PC-9 (cell line): ENCODE measurements around the gene CYP4Z1. TPM values are rescaled to one million over a fixed set of nuclear protein-coding genes. Genes with fewer than 3 reads are reported as not detected.
"Not testable (repeated sequence)": the region's sequence is repeated elsewhere in the genome, so short reads cannot be mapped to it uniquely, and the experiment has no call there.

Source experiments
- BruUV-seq: library from RNA; stranded (reverse); fragments of 400-500 nt; replicated peaks from 2 replicates; lab custom pipeline; 2021; lab: Mats Ljungman, UMichigan
- CTCF ChIA-PET: fragments of 300-600 bp; sonication (Branson Sonifier 250); formaldehyde crosslinking; loops from one replicate; lab custom pipeline; 2022; ENCODE audit warnings: antibody characterized with exemption; lab: Charles Lee
- POLR2A ChIA-PET: fragments of 300-600 bp; sonication (Branson Sonifier 250); formaldehyde crosslinking; loops from one replicate; lab custom pipeline; 2022; ENCODE audit warnings: antibody characterized with exemption; ENCODE audit not compliant: unreplicated experiment; lab: Charles Lee
- DNase-seq, 2 experiments: peaks; one replicate each; pipeline versions ENCODE4 v3.0.0 to v3.0.0-alpha.2; 2015 to 2022; ENCODE audit warnings: mixed read lengths in 1 of 2
- H2AFZ ChIP-seq: fragments of 200-600 bp; sonication (generic); 2 replicates; pipeline ENCODE4 v1.8.1; 2017; ENCODE audit warnings: antibody characterized with exemption
- H3F3A ChIP-seq: fragments of 200-600 bp; sonication (generic); 2 replicates; pipeline ENCODE4 v1.8.1; 2017; ENCODE audit warnings: antibody characterized with exemption, mild to moderate bottlenecking, low read depth; ENCODE audit not compliant: insufficient read depth
- H3K27ac ChIP-seq: fragments of 200-600 bp; sonication (generic); 2 replicates; pipeline ENCODE4 v1.6.1; 2016; ENCODE audit warnings: mixed run types
- H3K27me3 ChIP-seq: fragments of 200-600 bp; sonication (generic); 2 replicates; pipeline ENCODE4 v1.6.1; 2016; ENCODE audit warnings: low read depth, mixed run types; ENCODE audit not compliant: insufficient read depth
- H3K36me3 ChIP-seq: fragments of 200-600 bp; sonication (generic); 2 replicates; pipeline ENCODE4 v1.6.1; 2016; ENCODE audit warnings: low read depth, mixed run types
- H3K4me1 ChIP-seq: fragments of 200-600 bp; sonication (generic); replicated peaks from 2 replicates; pipeline ENCODE4 v1.6.1; 2016; ENCODE audit warnings: mixed run types; ENCODE audit not compliant: insufficient read depth
- H3K4me2 ChIP-seq: fragments of 200-600 bp; sonication (generic); 2 replicates; pipeline ENCODE4 v1.6.1; 2017; ENCODE audit warnings: mixed run types
- H3K4me3 ChIP-seq: fragments of 200-600 bp; sonication (generic); 2 replicates; pipeline ENCODE4 v1.6.1; 2016; ENCODE audit warnings: mixed run types
- H3K79me2 ChIP-seq: fragments of 200-600 bp; sonication (generic); 2 replicates; pipeline ENCODE4 v1.6.1; 2017; ENCODE audit warnings: low read depth, mixed run types
- H3K9me2 ChIP-seq: fragments of 200-600 bp; sonication (generic); 2 replicates; pipeline ENCODE4 v1.8.1; 2017; ENCODE audit warnings: mild to moderate bottlenecking; ENCODE audit not compliant: insufficient read depth
- H3K9me3 ChIP-seq: fragments of 200-600 bp; sonication (generic); 2 replicates; pipeline ENCODE4 v1.8.1; 2016; ENCODE audit warnings: low read depth; ENCODE audit not compliant: insufficient read depth
- H4K20me1 ChIP-seq: fragments of 200-600 bp; sonication (generic); 2 replicates; pipeline ENCODE4 v1.8.1; 2017; ENCODE audit not compliant: insufficient read depth
- EZH2 ChIP-seq: fragments of 200-600 bp; sonication (generic); IDR thresholded peaks from 2 replicates; pipeline ENCODE4 v1.8.0; 2017; ENCODE audit warnings: antibody characterized with exemption, low read depth
- intact Hi-C: fragments of 100-400 bp; cut with micrococcal nuclease; formaldehyde crosslinking; loops from one replicate; pipeline ENCODE4 v1.10.0; 2022; ENCODE audit not compliant: unreplicated experiment
- total RNA-seq: library from RNA; stranded (reverse); gene quantifications from 2 replicates; pipeline ENCODE4 v1.2.3, GENCODE V29; 2021
- TF ChIP-seq, protein P1 (sequence below): fragments of 200-600 bp; sonication (generic); conservative IDR thresholded peaks from 2 replicates; pipeline ENCODE4 v1.6.1; 2017; ENCODE audit warnings: mixed run types, antibody characterized with exemption, mild to moderate bottlenecking, moderate library complexity

Gene CYP4Z1
- total RNA-seq, 1 experiment from 2014 or later, result not detected

- intact Hi-C loops, result no loop called here
- H3K27me3 ChIP-seq, result no peaks in the 10 kb centered on the region
- 0 out of 2 replicates have a peak, but pooled peaks cover 3% of the 10 kb centered on the region for H3K9me2 ChIP-seq
- H3K4me1 ChIP-seq, result no peaks in the 10 kb centered on the region
- no peak for DNase-seq
- H3K27ac ChIP-seq, result no peak within 1 kb of the TSS
- H3F3A ChIP-seq, result no peaks in the 10 kb centered on the region
- H4K20me1 ChIP-seq, result no peaks in the 10 kb centered on the region
- no peaks in the 10 kb centered on the region for H3K79me2 ChIP-seq
- H3K36me3 ChIP-seq, result no peaks in the 10 kb centered on the region
- no peak within 1 kb of the TSS for H3K4me3 ChIP-seq
- H2AFZ ChIP-seq, result no peak within 1 kb of the TSS
- H3K9me3 ChIP-seq, result no peaks in the 10 kb centered on the region
- no peak for TF ChIP-seq EZH2
- TF ChIP-seq, protein P1, sequence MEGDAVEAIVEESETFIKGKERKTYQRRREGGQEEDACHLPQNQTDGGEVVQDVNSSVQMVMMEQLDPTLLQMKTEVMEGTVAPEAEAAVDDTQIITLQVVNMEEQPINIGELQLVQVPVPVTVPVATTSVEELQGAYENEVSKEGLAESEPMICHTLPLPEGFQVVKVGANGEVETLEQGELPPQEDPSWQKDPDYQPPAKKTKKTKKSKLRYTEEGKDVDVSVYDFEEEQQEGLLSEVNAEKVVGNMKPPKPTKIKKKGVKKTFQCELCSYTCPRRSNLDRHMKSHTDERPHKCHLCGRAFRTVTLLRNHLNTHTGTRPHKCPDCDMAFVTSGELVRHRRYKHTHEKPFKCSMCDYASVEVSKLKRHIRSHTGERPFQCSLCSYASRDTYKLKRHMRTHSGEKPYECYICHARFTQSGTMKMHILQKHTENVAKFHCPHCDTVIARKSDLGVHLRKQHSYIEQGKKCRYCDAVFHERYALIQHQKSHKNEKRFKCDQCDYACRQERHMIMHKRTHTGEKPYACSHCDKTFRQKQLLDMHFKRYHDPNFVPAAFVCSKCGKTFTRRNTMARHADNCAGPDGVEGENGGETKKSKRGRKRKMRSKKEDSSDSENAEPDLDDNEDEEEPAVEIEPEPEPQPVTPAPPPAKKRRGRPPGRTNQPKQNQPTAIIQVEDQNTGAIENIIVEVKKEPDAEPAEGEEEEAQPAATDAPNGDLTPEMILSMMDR, result no peak
- ChIA-PET POLR2A (no interaction called here), CTCF (no interaction called here)
- no peak within 1 kb of the TSS for H3K4me2 ChIP-seq
- BruUV-seq, result no TSS peak
Measured at GRCh38 chr1:47137198-47137597, 70.2 kb downstream of the CYP4Z1 start, which contains the start of gene CYP4A22. Gene CYP4A22, plus strand, starts transcription at chr1:47137441. Its CDS starts 45 bp downstream, at chr1:47137486.

GRCh38 chr1:47137925-47138615 is 71.0 kb downstream of the CYP4Z1 start:
- ChIA-PET CTCF (no interaction called here), POLR2A (no interaction called here)
- H3K36me3 ChIP-seq, result no peaks in the 10 kb centered on the region
- TF ChIP-seq, protein P1, result no peak
- TF ChIP-seq EZH2, result no peak
- H3K9me2 ChIP-seq, result 0 out of 2 replicates have a peak, but pooled peaks cover 3% of the 10 kb centered on the region
- no peaks in the 10 kb centered on the region for H3F3A ChIP-seq
- H3K9me3 ChIP-seq, result no peaks in the 10 kb centered on the region
- H3K27ac ChIP-seq, result no peak overlapping the region
- no TSS peak for BruUV-seq
- intact Hi-C loops, result no loop called here
- H4K20me1 ChIP-seq, result no peaks in the 10 kb centered on the region
- no peak for DNase-seq
- H3K4me3 ChIP-seq, result no peak overlapping the region
- H3K79me2 ChIP-seq, result no peaks in the 10 kb centered on the region
- H3K4me2 ChIP-seq, result no peak overlapping the region
- H3K4me1 ChIP-seq, result no peaks in the 10 kb centered on the region
- H3K27me3 ChIP-seq, result no peaks in the 10 kb centered on the region
- no peak overlapping the region for H2AFZ ChIP-seq

- H3K79me2 ChIP-seq, H3K4me1 ChIP-seq, H3F3A ChIP-seq, CTCF ChIA-PET, H3K27me3 ChIP-seq, H3K27ac ChIP-seq, H2AFZ ChIP-seq, BruUV-seq, H3K36me3 ChIP-seq, H3K4me3 ChIP-seq, H3K4me2 ChIP-seq, POLR2A ChIA-PET, H3K9me3 ChIP-seq, DNase-seq, H3K9me2 ChIP-seq, intact Hi-C loops, H4K20me1 ChIP-seq: not testable (repeated sequence)
Measured at GRCh38 chr1:47140358-47140757, 73.3 kb downstream of the CYP4Z1 start.
